ENCODE results near the gene GBA2.

GBA2 gene

GRCh38 chr9:35743880-35744518 is 5.0 kb downstream of the GBA2 start:
- no peak for DNase-seq (ENCODE audit: low read depth, low spot score)
- no peak overlapping the region for H3K4me3 ChIP-seq (ENCODE audit: low read length)

GRCh38 chr9:35743452-35743851 is 5.6 kb downstream of the GBA2 start:
- DNase-seq (ENCODE audit: low read depth, low spot score): no peak
- no peak overlapping the region for H3K4me3 ChIP-seq (ENCODE audit: low read length)

GRCh38 chr9:35741740-35742139 is 7.3 kb downstream of the GBA2 start:
- DNase-seq (ENCODE audit: low read depth, low spot score): peak; percentile 86
- H3K4me3 ChIP-seq (ENCODE audit: low read length): no peak overlapping the region

- DNase-seq (ENCODE audit: low read depth, low spot score): no peak
Observed at GRCh38 chr9:35740243-35740642, 8.8 kb downstream of the GBA2 start.

GRCh38 chr9:35738924-35739323 is 10.1 kb downstream of the GBA2 start:
- no peak for DNase-seq (ENCODE audit: low read depth, low spot score)
- no peak overlapping the region for H3K4me3 ChIP-seq (ENCODE audit: low read length)

More at GRCh38 chr9:35740243-35740642, 8.8 kb downstream of the GBA2 start:
- no peak overlapping the region for H3K4me3 ChIP-seq (ENCODE audit: low read length)

- no peak for DNase-seq (ENCODE audit: low read depth, low spot score)
- no peak overlapping the region for H3K4me3 ChIP-seq (ENCODE audit: low read length)
Observed at GRCh38 chr9:35738186-35738585, 10.8 kb downstream of the GBA2 start.

GRCh38 chr9:35737143-35737542 is 11.9 kb downstream of the GBA2 start:
- H3K4me3 ChIP-seq (ENCODE audit: low read length): no peak overlapping the region
- DNase-seq (ENCODE audit: low read depth, low spot score): no peak

- peak; percentile 73 for DNase-seq (ENCODE audit: low read depth, low spot score)
Observed at GRCh38 chr9:35736201-35736633, 12.8 kb downstream of the GBA2 start.

GRCh38 chr9:35734096-35734495 is 14.9 kb downstream of the GBA2 start:
- no peak overlapping the region for H3K4me3 ChIP-seq (ENCODE audit: low read length)
- DNase-seq (ENCODE audit: low read depth, low spot score): no peak

More at GRCh38 chr9:35736201-35736633, 12.8 kb downstream of the GBA2 start:
- H3K4me3 ChIP-seq (ENCODE audit: low read length): no peak overlapping the region

GRCh38 chr9:35732800-35733541 is 16.1 kb downstream of the GBA2 start:
- no peak for DNase-seq (ENCODE audit: low read depth, low spot score)
- H3K4me3 ChIP-seq (ENCODE audit: low read length): peak overlapping the region; percentile 66

GRCh38 chr9:35732185-35732799 is 16.7 kb downstream of the GBA2 start, which contains the start of the genes CREB3 and TLN1:
TSS of gene CREB3 (plus strand) at chr9:35732666. CDS start at chr9:35732773, 107 bp downstream.
TSS of gene TLN1 (minus strand) at chr9:35732195. CDS start at chr9:35725694, 6,501 bp downstream.
- H3K4me3 ChIP-seq (ENCODE audit: low read length): peak within 1 kb of the TSS; percentile 66
- DNase-seq (ENCODE audit: low read depth, low spot score): peak; percentile 96

- H3K4me3 ChIP-seq (ENCODE audit: low read length): peak overlapping the region; percentile 66
- DNase-seq (ENCODE audit: low read depth, low spot score): no peak
Observed at GRCh38 chr9:35731415-35732184, 17.4 kb downstream of the GBA2 start.

GRCh38 chr9:35730486-35730854 is 18.6 kb downstream of the GBA2 start:
- H3K4me3 ChIP-seq (ENCODE audit: low read length): peak overlapping the region; percentile 66; the same call in 1 of the 2 replicates

GRCh38 chr9:35729700-35730485 is 19.1 kb downstream of the GBA2 start:
- no peak overlapping the region for H3K4me3 ChIP-seq (ENCODE audit: low read length)

More at GRCh38 chr9:35730486-35730854, 18.6 kb downstream of the GBA2 start:
- no peak for DNase-seq (ENCODE audit: low read depth, low spot score)

GRCh38 chr9:35729101-35729500 is 19.9 kb downstream of the GBA2 start:
- DNase-seq (ENCODE audit: low read depth, low spot score): no peak
- H3K4me3 ChIP-seq (ENCODE audit: low read length): no peak overlapping the region

More at GRCh38 chr9:35729700-35730485, 19.1 kb downstream of the GBA2 start:
- peak; percentile 65 for DNase-seq (ENCODE audit: low read depth, low spot score)

GRCh38 chr9:35728041-35728971 is 20.7 kb downstream of the GBA2 start:
- H3K4me3 ChIP-seq (ENCODE audit: low read length): no peak overlapping the region
- DNase-seq (ENCODE audit: low read depth, low spot score): peak; percentile 60

GRCh38 chr9:35727676-35728040 is 21.4 kb downstream of the GBA2 start:
- no peak overlapping the region for H3K4me3 ChIP-seq (ENCODE audit: low read length)
- DNase-seq (ENCODE audit: low read depth, low spot score): no peak

All from Jurkat, Clone E6-1 (cell line).